GM23248 (cell line): Measurements from ENCODE around the gene NDUFS5.

Experiments used
- EZH2 ChIP-seq: fragments of 200-600 bp; sonication (generic); IDR thresholded peaks from 2 replicates; pipeline ENCODE4 v1.6.1; 2018; ENCODE audit warnings: antibody characterized with exemption, mild to moderate bottlenecking; ENCODE audit not compliant: insufficient read depth, poor library complexity, severe bottlenecking
- EZH2phosphoT487 ChIP-seq: fragments of 200-600 bp; sonication (generic); IDR thresholded peaks from 2 replicates; pipeline ENCODE4 v1.6.1; 2018; ENCODE audit warnings: antibody characterized with exemption, moderate library complexity, mild to moderate bottlenecking, low read depth; ENCODE audit not compliant: insufficient read depth

- TF ChIP-seq EZH2 (no peak), EZH2phosphoT487 (no peak)
Observed at GRCh38 chr1:39043513-39043912, 17.4 kb downstream of the NDUFS5 start.
